ENCODE measurements around the gene CYLC2. TPM values are rescaled to one million over a fixed set of nuclear protein-coding genes. Genes with fewer than 3 reads are reported as not detected.

Gene CYLC2
- not detected for total RNA-seq

DNA sequence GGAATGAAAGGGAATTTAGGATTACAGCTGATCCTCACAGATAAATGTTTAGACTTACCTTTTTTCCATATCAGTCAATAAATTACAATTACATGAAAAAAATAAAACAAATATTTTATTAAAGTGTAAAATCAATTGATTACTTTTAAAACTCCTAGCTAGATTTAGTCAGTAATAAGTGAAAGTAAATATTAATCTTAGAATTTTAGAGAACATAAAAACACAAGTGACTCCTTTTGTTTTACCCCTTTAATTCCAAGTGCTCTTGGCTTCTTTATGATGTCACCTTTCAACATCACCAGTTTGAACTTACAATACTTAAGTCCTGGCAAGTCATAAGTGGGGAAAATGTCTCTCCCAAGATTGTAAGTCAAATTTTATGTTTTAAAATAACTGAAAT is at the start of gene CYLC2:
Gene CYLC2 (plus strand): TSS at position 301 of the 400 bp plus-strand sequence. CDS start 48 bp downstream, at position 349.
- intact Hi-C loops (cut with micrococcal nuclease): no loop called here
- CTCF ChIA-PET: no interaction called here
- no peaks in the 10 kb centered on the region for H3K4me1 Mint-ChIP-seq (ENCODE audit: low read depth)
- H3K27ac Mint-ChIP-seq: no peak within 1 kb of the TSS
- no peaks in the 10 kb centered on the region for H3K27me3 Mint-ChIP-seq (ENCODE audit: low read depth)
- no peak for DNase-seq
- H3K4me3 Mint-ChIP-seq: no peak within 1 kb of the TSS
- H3K36me3 Mint-ChIP-seq (ENCODE audit: low read depth): no peaks in the 10 kb centered on the region
- H3K9me3 Mint-ChIP-seq: peaks cover 5% of the 10 kb centered on the region

GRCh38 chr9:102950346-102950745 is 44.8 kb upstream of the CYLC2 start:
- no peaks in the 10 kb centered on the region for H3K36me3 Mint-ChIP-seq (ENCODE audit: low read depth)
- H3K27ac Mint-ChIP-seq: no peak overlapping the region
- H3K27me3 Mint-ChIP-seq (ENCODE audit: low read depth): no peaks in the 10 kb centered on the region
- H3K9me3 Mint-ChIP-seq: peaks cover 5% of the 10 kb centered on the region
- no peak overlapping the region for H3K4me3 Mint-ChIP-seq
- intact Hi-C loops (cut with micrococcal nuclease): no loop called here
- CTCF ChIA-PET: no interaction called here
- no peaks in the 10 kb centered on the region for H3K4me1 Mint-ChIP-seq (ENCODE audit: low read depth)
- no peak for DNase-seq

GRCh38 chr9:102966999-102967398 is 28.1 kb upstream of the CYLC2 start:
- Mint-ChIP-seq H3K4me1 (ENCODE audit: low read depth) (no peaks in the 10 kb centered on the region), H3K27me3 (ENCODE audit: low read depth) (no peaks in the 10 kb centered on the region), H3K9me3 (peaks cover 14% of the 10 kb centered on the region), H3K27ac (no peak overlapping the region), H3K4me3 (no peak overlapping the region), H3K36me3 (ENCODE audit: low read depth) (peaks cover 2% of the 10 kb centered on the region)
- CTCF ChIA-PET: no interaction called here
- no peak for DNase-seq
- intact Hi-C loops (cut with micrococcal nuclease): no loop called here

DNA sequence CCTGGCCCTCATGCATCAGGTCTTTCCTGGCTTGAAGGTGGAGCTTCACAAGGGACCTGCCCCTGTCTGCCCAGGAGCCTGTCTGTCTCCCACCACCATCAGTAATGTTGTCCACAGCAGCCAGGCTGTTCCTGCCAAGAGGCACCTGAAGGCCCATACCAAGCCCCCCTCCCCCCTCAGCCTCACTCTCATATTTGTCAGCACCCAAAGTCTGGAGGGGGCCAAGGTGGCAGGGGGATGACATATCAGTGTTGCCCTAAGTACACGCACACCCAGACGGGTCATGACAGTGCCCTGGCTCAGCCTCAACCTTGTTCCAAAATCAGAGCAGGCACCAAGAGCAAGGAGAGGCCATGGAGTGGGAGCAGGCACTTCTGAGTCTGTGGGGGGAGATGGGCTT is 27.2 kb upstream of the CYLC2 start:
- no peak overlapping the region for H3K4me3 Mint-ChIP-seq
- CTCF ChIA-PET: no interaction called here
- no peak overlapping the region for H3K27ac Mint-ChIP-seq
- intact Hi-C loops (cut with micrococcal nuclease): no loop called here
- peaks cover 14% of the 10 kb centered on the region for H3K9me3 Mint-ChIP-seq
- no peak for DNase-seq
- no peaks in the 10 kb centered on the region for H3K4me1 Mint-ChIP-seq (ENCODE audit: low read depth)
- H3K36me3 Mint-ChIP-seq (ENCODE audit: low read depth): peaks cover 2% of the 10 kb centered on the region
- H3K27me3 Mint-ChIP-seq (ENCODE audit: low read depth): no peaks in the 10 kb centered on the region

DNA sequence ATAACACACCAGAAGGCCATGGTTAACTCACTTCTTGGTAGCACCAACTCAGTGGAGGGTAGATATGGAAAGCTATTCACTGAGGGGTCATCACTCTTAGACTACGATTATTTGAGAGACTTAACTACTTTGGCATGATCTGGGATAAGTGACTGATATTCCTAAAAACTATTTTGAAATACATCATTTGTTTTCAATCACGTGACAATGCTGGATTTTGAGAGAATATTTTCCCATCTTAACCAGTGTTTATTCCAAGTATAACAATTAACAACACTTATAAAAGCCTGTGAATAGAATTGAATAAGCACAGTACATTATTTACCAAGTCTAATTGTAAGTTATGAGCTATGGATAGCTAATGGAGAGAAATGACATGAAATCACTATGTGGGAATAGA is 22.4 kb upstream of the CYLC2 start:
- no peak for DNase-seq
- Mint-ChIP-seq H3K27me3 (ENCODE audit: low read depth) (no peaks in the 10 kb centered on the region), H3K4me1 (ENCODE audit: low read depth) (no peaks in the 10 kb centered on the region), H3K9me3 (peaks cover 14% of the 10 kb centered on the region), H3K4me3 (no peak overlapping the region), H3K36me3 (ENCODE audit: low read depth) (peaks cover 2% of the 10 kb centered on the region), H3K27ac (no peak overlapping the region)
- intact Hi-C loops (cut with micrococcal nuclease): no loop called here
- CTCF ChIA-PET: no interaction called here

- Mint-ChIP-seq H3K27me3 (ENCODE audit: low read depth) (no peaks in the 10 kb centered on the region), H3K27ac (no peak overlapping the region), H3K4me1 (ENCODE audit: low read depth) (no peaks in the 10 kb centered on the region), H3K9me3 (peaks cover 9% of the 10 kb centered on the region), H3K4me3 (no peak overlapping the region), H3K36me3 (ENCODE audit: low read depth) (peaks cover 2% of the 10 kb centered on the region)
- CTCF ChIA-PET: no interaction called here
- no peak for DNase-seq
- intact Hi-C loops (cut with micrococcal nuclease): no loop called here
Measured at GRCh38 chr9:102974530-102974929, 20.6 kb upstream of the CYLC2 start.

DNA sequence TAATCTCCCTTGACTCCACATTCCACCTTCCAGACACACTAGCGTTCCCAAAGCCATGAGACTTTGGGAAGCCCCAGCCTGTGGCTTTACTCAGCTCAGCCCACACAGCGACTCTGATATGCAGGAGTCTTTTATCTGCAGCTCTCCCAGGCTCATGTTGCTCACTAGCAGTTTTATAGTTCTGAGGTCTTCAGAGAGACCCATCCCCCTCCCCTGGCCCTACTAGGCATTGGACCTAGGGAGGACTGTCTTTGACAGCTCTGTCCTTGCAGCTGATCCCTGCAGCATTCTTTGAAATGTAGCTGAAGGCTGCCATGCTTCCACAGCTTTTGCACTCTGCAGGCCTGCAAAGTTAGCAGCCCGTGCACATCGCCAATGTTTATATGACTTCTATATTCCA is 19.9 kb upstream of the CYLC2 start:
- H3K27me3 Mint-ChIP-seq (ENCODE audit: low read depth): no peaks in the 10 kb centered on the region
- H3K4me3 Mint-ChIP-seq: no peak overlapping the region
- CTCF ChIA-PET: no interaction called here
- peaks cover 2% of the 10 kb centered on the region for H3K36me3 Mint-ChIP-seq (ENCODE audit: low read depth)
- intact Hi-C loops (cut with micrococcal nuclease): no loop called here
- no peak for DNase-seq
- H3K27ac Mint-ChIP-seq: no peak overlapping the region
- H3K9me3 Mint-ChIP-seq: peaks cover 8% of the 10 kb centered on the region
- H3K4me1 Mint-ChIP-seq (ENCODE audit: low read depth): no peaks in the 10 kb centered on the region

DNA sequence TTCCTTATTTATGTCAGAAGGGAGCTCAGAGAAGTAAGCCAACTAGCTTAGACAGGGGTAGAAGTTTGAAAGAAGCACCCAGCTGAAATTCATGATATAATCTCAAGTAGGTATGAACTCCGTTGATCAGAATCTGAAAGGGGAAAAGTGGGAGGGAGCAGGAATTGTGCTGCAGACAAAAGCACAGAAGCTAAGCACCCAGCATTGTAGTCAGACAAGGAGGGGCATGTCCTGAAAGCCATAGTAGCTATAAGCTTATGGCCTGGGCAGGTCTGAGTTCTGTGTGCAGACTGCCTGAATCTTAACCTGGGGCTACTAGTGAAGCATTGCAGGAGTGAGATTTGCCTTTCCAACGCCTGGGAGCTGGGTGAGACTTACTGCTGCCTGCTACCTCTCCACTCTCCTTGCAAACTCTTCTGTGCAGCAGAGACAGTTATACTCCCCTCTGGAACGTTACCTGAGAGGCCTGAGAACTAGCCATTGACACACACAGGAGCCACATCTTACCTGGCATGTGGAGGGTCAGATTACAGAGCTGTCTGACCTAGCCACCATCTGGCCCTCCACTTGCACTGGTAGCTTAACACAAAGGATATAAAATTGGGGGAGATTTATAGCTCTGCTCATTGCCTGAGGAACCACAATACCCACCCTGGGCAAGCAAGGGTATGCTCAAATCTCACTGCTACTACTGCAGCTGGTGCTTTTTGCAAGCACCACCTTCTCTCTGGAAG is 9.8 kb upstream of the CYLC2 start:
- no peak for DNase-seq
- intact Hi-C loops (cut with micrococcal nuclease): no loop called here
- CTCF ChIA-PET: no interaction called here
- Mint-ChIP-seq H3K4me3 (no peak overlapping the region), H3K27me3 (ENCODE audit: low read depth) (no peaks in the 10 kb centered on the region), H3K4me1 (ENCODE audit: low read depth) (no peaks in the 10 kb centered on the region), H3K27ac (no peak overlapping the region), H3K36me3 (ENCODE audit: low read depth) (no peaks in the 10 kb centered on the region), H3K9me3 (peaks cover 6% of the 10 kb centered on the region)

DNA sequence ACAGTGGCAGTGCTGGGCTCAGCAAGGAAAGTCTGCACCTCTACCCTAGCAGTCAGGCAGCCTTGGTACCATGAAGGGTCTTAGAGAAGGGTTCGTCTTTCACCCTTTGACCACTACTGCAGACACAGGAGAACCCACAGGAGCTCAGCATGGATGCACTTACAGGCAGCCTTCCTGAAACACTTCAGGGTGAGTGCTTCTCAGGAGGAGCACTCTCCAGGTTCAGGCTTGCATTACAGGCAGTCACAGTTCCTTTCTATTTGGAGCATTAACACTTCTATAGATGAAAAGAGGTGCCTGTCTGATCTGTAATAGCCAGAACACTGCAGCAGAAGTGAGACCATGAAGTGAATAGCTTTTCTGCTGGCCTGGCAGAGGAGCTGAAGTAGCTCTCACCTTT is 8.7 kb upstream of the CYLC2 start:
- CTCF ChIA-PET: no interaction called here
- Mint-ChIP-seq H3K9me3 (peaks cover 8% of the 10 kb centered on the region), H3K4me3 (no peak overlapping the region), H3K27me3 (ENCODE audit: low read depth) (no peaks in the 10 kb centered on the region), H3K36me3 (ENCODE audit: low read depth) (no peaks in the 10 kb centered on the region), H3K27ac (no peak overlapping the region), H3K4me1 (ENCODE audit: low read depth) (no peaks in the 10 kb centered on the region)
- no peak for DNase-seq
- intact Hi-C loops (cut with micrococcal nuclease): no loop called here

DNA sequence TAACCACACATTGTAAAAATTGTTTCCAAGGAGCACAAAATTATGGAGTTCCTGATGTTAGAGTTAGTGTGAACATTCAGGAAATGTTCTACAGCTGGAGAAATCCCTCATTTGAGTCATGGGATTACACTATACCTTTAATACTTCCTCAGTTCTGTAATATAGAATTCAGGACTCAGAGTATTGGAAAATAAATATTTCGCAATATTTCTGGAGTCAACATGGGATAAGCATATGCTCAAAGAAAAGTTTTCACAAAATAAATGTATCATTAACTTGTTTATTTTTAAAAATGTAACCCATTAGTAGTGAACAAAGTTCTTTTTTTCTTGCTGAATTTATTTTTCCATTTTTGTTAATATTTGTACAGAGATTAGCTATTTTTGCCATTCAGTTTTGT is 8.6 kb downstream of the CYLC2 start:
- no peak for DNase-seq
- intact Hi-C loops (cut with micrococcal nuclease): no loop called here
- Mint-ChIP-seq H3K36me3 (ENCODE audit: low read depth) (no peaks in the 10 kb centered on the region), H3K4me3 (no peak overlapping the region), H3K4me1 (ENCODE audit: low read depth) (no peaks in the 10 kb centered on the region), H3K27me3 (ENCODE audit: low read depth) (no peaks in the 10 kb centered on the region), H3K27ac (no peak overlapping the region), H3K9me3 (peaks cover 1% of the 10 kb centered on the region)
- CTCF ChIA-PET: no interaction called here

GRCh38 chr9:103014242-103014641 is 19.1 kb downstream of the CYLC2 start:
- no peaks in the 10 kb centered on the region for H3K27me3 Mint-ChIP-seq (ENCODE audit: low read depth)
- CTCF ChIA-PET: no interaction called here
- intact Hi-C loops (cut with micrococcal nuclease): no loop called here

DNA sequence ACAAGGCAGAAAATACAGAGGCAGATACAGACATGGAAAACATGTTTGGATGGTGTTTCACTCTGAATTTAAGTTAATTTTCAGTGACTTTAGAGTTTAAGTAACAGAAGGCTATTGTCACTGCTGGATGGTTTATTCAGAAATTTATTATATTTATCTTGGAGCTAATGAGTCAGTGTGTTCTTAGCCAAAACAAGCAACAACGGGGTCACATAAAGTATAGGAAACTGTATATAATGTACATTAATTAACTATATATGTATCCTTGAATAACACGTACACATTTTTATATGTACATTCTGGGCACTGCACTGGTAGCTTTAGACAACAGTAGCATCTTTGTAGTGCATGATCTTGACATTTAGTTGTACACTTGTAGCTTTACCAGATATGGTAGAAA is 30.7 kb downstream of the CYLC2 start:
- Mint-ChIP-seq H3K4me3 (no peak overlapping the region), H3K27me3 (ENCODE audit: low read depth) (no peaks in the 10 kb centered on the region), H3K4me1 (ENCODE audit: low read depth) (no peaks in the 10 kb centered on the region), H3K36me3 (ENCODE audit: low read depth) (no peaks in the 10 kb centered on the region), H3K9me3 (peaks cover 3% of the 10 kb centered on the region), H3K27ac (no peak overlapping the region)
- intact Hi-C loops (cut with micrococcal nuclease): no loop called here
- no peak for DNase-seq
- CTCF ChIA-PET: no interaction called here

More at GRCh38 chr9:103014242-103014641, 19.1 kb downstream of the CYLC2 start:
- H3K4me3 Mint-ChIP-seq: no peak overlapping the region
- peaks cover 2% of the 10 kb centered on the region for H3K9me3 Mint-ChIP-seq
- no peaks in the 10 kb centered on the region for H3K36me3 Mint-ChIP-seq (ENCODE audit: low read depth)
- no peak overlapping the region for H3K27ac Mint-ChIP-seq
- no peak for DNase-seq
- H3K4me1 Mint-ChIP-seq (ENCODE audit: low read depth): no peaks in the 10 kb centered on the region

DNA sequence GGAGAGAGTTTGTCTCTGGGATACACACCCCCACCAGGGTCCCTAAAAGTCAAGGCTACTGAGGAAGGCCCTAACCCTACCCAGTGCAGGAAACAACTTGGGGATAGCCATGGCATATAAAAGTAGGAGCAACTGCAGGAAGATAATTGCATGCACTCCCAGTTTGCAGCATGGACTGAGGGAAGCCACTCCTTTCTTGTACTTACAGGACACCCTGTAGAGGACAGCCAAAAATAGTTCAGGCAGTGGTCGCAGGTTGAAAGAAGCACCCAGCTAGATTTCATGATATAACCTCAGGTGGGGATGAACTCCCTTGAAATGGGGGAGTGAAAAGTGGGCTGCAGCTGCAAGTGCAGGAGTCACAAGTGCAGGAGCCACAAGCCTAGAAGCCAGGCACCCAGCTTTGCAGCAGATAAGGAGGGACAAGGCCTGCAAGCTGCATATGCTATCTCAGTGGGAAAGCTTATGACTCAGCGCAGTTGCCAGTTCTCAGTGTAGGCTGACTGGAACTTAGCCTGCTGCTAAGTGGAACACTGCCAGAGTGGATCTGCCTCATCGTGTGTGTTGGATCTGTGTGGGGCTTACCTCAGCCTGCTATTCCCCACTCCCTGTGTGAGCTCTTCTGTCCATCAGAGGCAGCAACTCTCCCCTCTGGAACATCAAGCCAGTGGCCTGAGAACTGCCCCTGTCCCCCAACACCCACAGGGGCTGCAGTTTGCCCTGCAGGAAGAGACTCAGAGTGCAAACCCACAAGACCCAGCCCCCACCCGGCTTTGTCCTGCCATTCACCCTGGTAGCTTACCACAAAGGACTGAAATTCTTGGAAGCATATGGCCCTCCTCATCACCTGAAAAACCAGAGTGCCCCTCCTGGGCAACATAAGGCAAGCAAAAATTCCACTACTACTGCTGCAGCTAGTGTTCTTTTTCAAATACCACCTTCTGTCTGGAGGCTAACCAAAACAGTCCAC is 42.7 kb downstream of the CYLC2 start:
- intact Hi-C loops (cut with micrococcal nuclease): no loop called here
- CTCF ChIA-PET: no interaction called here
- H3K27ac Mint-ChIP-seq: no peak overlapping the region
- H3K9me3 Mint-ChIP-seq: peaks cover 1% of the 10 kb centered on the region
- H3K4me3 Mint-ChIP-seq: no peak overlapping the region
- no peaks in the 10 kb centered on the region for H3K36me3 Mint-ChIP-seq (ENCODE audit: low read depth)
- H3K4me1 Mint-ChIP-seq (ENCODE audit: low read depth): no peaks in the 10 kb centered on the region
- H3K27me3 Mint-ChIP-seq (ENCODE audit: low read depth): no peaks in the 10 kb centered on the region
- DNase-seq: no peak
